ENCODE data around the gene TNRC6A. TPM values are rescaled to one million over a fixed set of nuclear protein-coding genes. Genes with fewer than 3 reads are reported as not detected.
A peak's percentile ranks its signal among the peaks of the same experiment; 100 is the strongest.

Gene TNRC6A
- total and polyA plus RNA-seq, 2 experiments from 2014 or later: 93.1 to 124 TPM

GRCh38 chr16:24683250-24683649 lies 46.2 kb upstream of the TNRC6A start:
- no peaks in the 10 kb centered on the region for H3K36me3 ChIP-seq (ENCODE audit: insufficient read depth)
- no peak for TF ChIP-seq NANOG (IDR thresholded peaks at IDR 0.05; ENCODE audit: borderline replicate concordance)
- TF ChIP-seq STAT1 (IDR thresholded peaks at IDR 0.05; ENCODE audit: unreplicated experiment): no peak
- TF ChIP-seq CTCF (conservative IDR thresholded peaks at IDR 0.05; ENCODE audit: low read depth in 2 of 2): no peak
- TF ChIP-seq EZH2phosphoT487 (IDR thresholded peaks at IDR 0.05; ENCODE audit: unreplicated experiment): no peak
- TF ChIP-seq ZNF331 (CRISPR knock-in tag; IDR thresholded peaks at IDR 0.05; ENCODE audit: low read depth): no peak
- no peak for TF ChIP-seq EZH2 (IDR thresholded peaks at IDR 0.05; ENCODE audit: low read depth, unreplicated experiment)
- no peaks in the 10 kb centered on the region for H3K79me2 ChIP-seq (replicated peaks; ENCODE audit: insufficient read depth)
- H3K27ac Mint-ChIP-seq: no peak overlapping the region
- H3K36me3 Mint-ChIP-seq (ENCODE audit: low read depth): no peaks in the 10 kb centered on the region
- H3K27ac ChIP-seq (ENCODE audit: low read depth): 0 out of 2 replicates have a peak overlapping the region, but pooled peaks have one; percentile 46
- no peak overlapping the region for H3K4me3 ChIP-seq
- ATAC-seq: no peak
- no peaks in the 10 kb centered on the region for H3K27me3 ChIP-seq (ENCODE audit: insufficient read depth)
- H3K4me3 Mint-ChIP-seq: no peak overlapping the region
- no peak overlapping the region for H3K4me2 ChIP-seq
- H3K27me3 Mint-ChIP-seq (ENCODE audit: insufficient read depth, low read depth, poor library complexity): no peaks in the 10 kb centered on the region
- no peaks in the 10 kb centered on the region for H3K9me2 ChIP-seq (ENCODE audit: insufficient read depth)
- peaks cover 15% of the 10 kb centered on the region for H3K4me1 ChIP-seq (ENCODE audit: insufficient read depth)
- peaks cover 27% of the 10 kb centered on the region for H3K4me1 Mint-ChIP-seq
- H3K9me3 Mint-ChIP-seq: no peaks in the 10 kb centered on the region
- H4K20me1 ChIP-seq (replicated peaks; ENCODE audit: insufficient read depth): no peaks in the 10 kb centered on the region
- no peak overlapping the region for H2AFZ ChIP-seq
- no peak for DNase-seq (ENCODE audit: low spot score)
- H3F3A ChIP-seq (replicated peaks; ENCODE audit: low read depth): 0 out of 2 replicates have a peak, but pooled peaks cover 6% of the 10 kb centered on the region

- TF ChIP-seq NANOG (IDR thresholded peaks at IDR 0.05; ENCODE audit: borderline replicate concordance) (peak; percentile 30; the same call in 1 of the 2 replicates), EZH2phosphoT487 (IDR thresholded peaks at IDR 0.05; ENCODE audit: unreplicated experiment) (no peak), JUNB (IDR thresholded peaks at IDR 0.05; ENCODE audit: unreplicated experiment) (no peak)
- no peaks in the 10 kb centered on the region for H3K9me2 ChIP-seq (ENCODE audit: insufficient read depth)
- no peaks in the 10 kb centered on the region for H3K36me3 Mint-ChIP-seq (ENCODE audit: low read depth)
- H3K36me3 ChIP-seq (ENCODE audit: insufficient read depth): no peaks in the 10 kb centered on the region
- H3K4me3 ChIP-seq: no peak overlapping the region
- H3K27me3 ChIP-seq (ENCODE audit: insufficient read depth): no peaks in the 10 kb centered on the region
- ATAC-seq (peak; percentile 76), DNase-seq (ENCODE audit: low spot score) (peak; percentile 54)
- no peaks in the 10 kb centered on the region for H3K27me3 Mint-ChIP-seq (ENCODE audit: insufficient read depth, low read depth, poor library complexity)
- H3K4me1 ChIP-seq (ENCODE audit: insufficient read depth): peaks cover 15% of the 10 kb centered on the region
- peak overlapping the region; percentile 46; the same call in 1 of the 2 replicates for H3K27ac ChIP-seq (ENCODE audit: low read depth)
- H3K27ac Mint-ChIP-seq: no peak overlapping the region
- no peaks in the 10 kb centered on the region for H3K9me3 Mint-ChIP-seq
- no peaks in the 10 kb centered on the region for H4K20me1 ChIP-seq (replicated peaks; ENCODE audit: insufficient read depth)
- no peaks in the 10 kb centered on the region for H3K79me2 ChIP-seq (replicated peaks; ENCODE audit: insufficient read depth)
- no peak overlapping the region for H2AFZ ChIP-seq
- H3K4me2 ChIP-seq: no peak overlapping the region
- 0 out of 2 replicates have a peak, but pooled peaks cover 6% of the 10 kb centered on the region for H3F3A ChIP-seq (replicated peaks; ENCODE audit: low read depth)
- H3K4me3 Mint-ChIP-seq: no peak overlapping the region
- H3K4me1 Mint-ChIP-seq: peaks cover 27% of the 10 kb centered on the region
Observed at GRCh38 chr16:24683847-24684493, 45.5 kb upstream of the TNRC6A start.
